H1 (cell line): ENCODE results near the gene SNX33. TPM values are rescaled to one million over a fixed set of nuclear protein-coding genes. Genes with fewer than 3 reads are reported as not detected.

Source experiments
- CEBPB ChIP-seq: IDR thresholded peaks from 2 replicates; pipeline ENCODE4 v1.6.1; 2012; ENCODE audit warnings: low read depth, low read length
- CTBP2 ChIP-seq: IDR thresholded peaks from 2 replicates; pipeline ENCODE4 v1.7.0; 2011; ENCODE audit warnings: borderline replicate concordance, mild to moderate bottlenecking, moderate library complexity, mixed read lengths, low read length; ENCODE audit not compliant: insufficient read depth, insufficient read length
- EZH2 ChIP-seq: fragments of 200-600 bp; sonication (generic); IDR thresholded peaks from 2 replicates; pipeline ENCODE4 v1.7.1; 2012; ENCODE audit warnings: low read depth, mild to moderate bottlenecking, moderate library complexity, low read length, inconsistent platforms; ENCODE audit not compliant: severe bottlenecking
- KDM1A ChIP-seq: fragments of 200-600, 300-600 bp; sonication (generic); IDR thresholded peaks from 2 replicates; pipeline ENCODE4 v1.7.1; 2016; ENCODE audit warnings: mild to moderate bottlenecking, low read length, borderline replicate concordance
- NRF1 ChIP-seq: IDR thresholded peaks from 2 replicates; pipeline ENCODE4 v1.6.1; 2011; ENCODE audit warnings: mild to moderate bottlenecking, low read depth, low read length, improper control_type of control experiment
- PHF8 ChIP-seq: fragments of 200-600 bp; sonication (generic); conservative IDR thresholded peaks from 2 replicates; pipeline ENCODE4 v1.7.1; 2012; ENCODE audit warnings: low read depth, mild to moderate bottlenecking, inconsistent platforms, low read length, moderate library complexity
- RAD21 ChIP-seq, 2 experiments: IDR thresholded peaks in 1 of 2; conservative IDR thresholded peaks in 1 of 2; 2 replicates each; pipeline ENCODE4 v1.6.1; 2011; ENCODE audit warnings: low read depth in 2 of 2, low read length in 2 of 2, improper control_type of control experiment in 1 of 2, inconsistent platforms in 1 of 2, mild to moderate bottlenecking in 1 of 2, moderate library complexity in 1 of 2
- RNF2 ChIP-seq: fragments of 200-900, 300-1000 bp; sonication (generic); IDR thresholded peaks from 2 replicates; pipeline ENCODE4 v1.7.1; 2016; ENCODE audit warnings: borderline replicate concordance, low read depth, mild to moderate bottlenecking, antibody characterized with exemption, low read length; ENCODE audit not compliant: poor library complexity, severe bottlenecking; ENCODE audit errors: missing control alignments
- SIN3A ChIP-seq, 2 experiments: IDR thresholded peaks in 1 of 2; conservative IDR thresholded peaks in 1 of 2; 2 replicates each; pipeline ENCODE4 v1.6.1; 2011 to 2012; ENCODE audit warnings: low read length in 2 of 2, improper control_type of control experiment in 1 of 2, low read depth in 1 of 2, mild to moderate bottlenecking in 1 of 2
- SIX5 ChIP-seq: IDR thresholded peaks from 2 replicates; pipeline ENCODE4 v1.6.1; 2011; ENCODE audit warnings: mild to moderate bottlenecking, low read depth, low read length
- SP1 ChIP-seq: IDR thresholded peaks from 2 replicates; pipeline ENCODE4 v1.6.1; 2011; ENCODE audit warnings: low read depth, low read length
- SUZ12 ChIP-seq: fragments of 200-600 bp; sonication (generic); IDR thresholded peaks from 2 replicates; pipeline ENCODE4 v1.6.1; 2012; ENCODE audit warnings: mild to moderate bottlenecking, inconsistent platforms, low read length, moderate library complexity, mixed read lengths
- polyA plus RNA-seq, 7 experiments: library from polyadenylated mRNA; depleted of rRNA in 3 of 7; stranded (reverse) in 5 of 7; unstranded in 2 of 7; fragments of >200 nt in 5 of 7; fragments of 200-250 nt in 2 of 7; gene quantifications; 1 replicate in 5 of 7; 2 replicates in 1 of 7; 4 replicates in 1 of 7; pipeline versions ENCODE4 v1.2.1 to v1.2.3, GENCODE V29; 2011 to 2013; ENCODE audit warnings: missing spikeins in 2 of 7, mixed read lengths in 2 of 7
- total RNA-seq: library from RNA; stranded (reverse); fragmentation: NEBNext Ultra II Directional; extraction: Animal tissue kit (Norgen Biotek cat#: 25700); gene quantifications from 2 replicates; pipeline ENCODE4 v1.2.1, GENCODE V29; 2021

The SNX33 gene
- total and polyA plus RNA-seq, 2 of the 8 experiments (the other 6 are each of a cell fraction or from before 2014, with no cell fraction given) = 14.3 to 22.9 TPM

DNA sequence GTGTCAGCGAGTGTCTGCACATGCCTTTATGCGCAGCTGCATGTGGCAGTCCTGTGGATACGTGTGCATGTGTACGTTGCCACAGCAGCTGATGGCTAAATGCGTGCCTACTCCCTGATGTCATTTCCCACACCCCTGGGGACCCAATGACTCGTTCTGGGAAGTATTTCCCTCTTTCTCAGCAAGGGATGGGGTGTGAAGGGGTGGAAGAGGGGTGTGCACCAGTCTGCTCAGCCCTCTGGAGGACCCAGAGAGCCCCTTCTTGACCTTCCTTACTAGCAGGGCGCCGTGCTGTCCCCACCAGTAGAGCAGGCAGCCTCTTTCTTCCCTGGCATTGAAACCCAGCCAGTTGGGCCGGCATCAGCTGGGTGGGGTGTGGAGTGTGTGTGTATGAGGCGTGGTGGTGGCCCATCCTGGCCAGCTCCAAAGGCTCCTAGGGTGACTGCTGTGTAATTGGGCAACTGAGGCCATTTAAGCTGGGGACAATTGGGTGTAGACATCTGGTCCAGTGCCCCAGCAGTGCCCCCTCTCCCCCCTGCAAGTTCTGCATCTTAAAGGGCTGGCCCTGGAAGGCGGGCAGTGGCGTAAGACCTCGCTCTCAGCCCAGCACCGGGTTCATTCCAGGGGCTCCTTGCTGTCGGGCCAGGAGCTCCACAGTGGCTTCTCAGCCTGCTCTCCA, 19.2 kb downstream of the SNX33 start (continued):
- TF ChIP-seq PHF8 (no peak), EZH2 (no peak), SUZ12 (no peak), KDM1A (no peak), SIX5 (no peak), SP1 (no peak), CTBP2 (no peak), CEBPB (no peak), RNF2 (no peak), SIN3A (conservative IDR thresholded peaks at IDR 0.05 in 1 of 2, IDR thresholded peaks at IDR 0.05 in 1 of 2; ENCODE audit: low read depth in 1 of 2, low read length in 2 of 2) (no peak), RAD21 (IDR thresholded peaks at IDR 0.05 in 1 of 2, conservative IDR thresholded peaks at IDR 0.05 in 1 of 2; ENCODE audit: low read depth in 2 of 2, low read length in 2 of 2) (no peak), NRF1 (no peak)
